ENCODE data around the gene RALY.

The RALY gene

DNA sequence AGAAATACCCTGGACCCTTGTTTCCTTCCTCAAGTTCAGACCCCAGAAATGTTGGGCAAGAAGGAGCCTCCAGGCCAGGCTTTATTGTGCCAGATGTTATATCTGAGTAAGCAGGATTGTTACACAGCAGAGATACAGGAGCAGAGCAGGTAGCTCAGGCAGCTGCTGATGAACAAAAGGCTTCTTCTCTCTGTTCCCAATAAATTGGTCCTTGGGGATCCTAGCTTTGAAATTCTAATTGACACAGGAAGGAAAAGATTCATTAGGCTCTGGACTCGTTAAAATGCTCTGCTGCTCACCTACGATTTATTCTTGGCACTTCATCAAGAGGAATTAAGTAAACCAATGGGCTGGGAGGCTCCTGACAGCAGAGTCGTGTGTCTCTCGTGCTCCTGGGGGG is 54.2 kb downstream of the RALY start:
- no peaks in the 10 kb centered on the region for H3F3A ChIP-seq (ENCODE audit: control insufficient read depth, insufficient read depth)
- no peak overlapping the region for H3K4me3 ChIP-seq (ENCODE audit: low read length)
- TF ChIP-seq, protein P1, sequence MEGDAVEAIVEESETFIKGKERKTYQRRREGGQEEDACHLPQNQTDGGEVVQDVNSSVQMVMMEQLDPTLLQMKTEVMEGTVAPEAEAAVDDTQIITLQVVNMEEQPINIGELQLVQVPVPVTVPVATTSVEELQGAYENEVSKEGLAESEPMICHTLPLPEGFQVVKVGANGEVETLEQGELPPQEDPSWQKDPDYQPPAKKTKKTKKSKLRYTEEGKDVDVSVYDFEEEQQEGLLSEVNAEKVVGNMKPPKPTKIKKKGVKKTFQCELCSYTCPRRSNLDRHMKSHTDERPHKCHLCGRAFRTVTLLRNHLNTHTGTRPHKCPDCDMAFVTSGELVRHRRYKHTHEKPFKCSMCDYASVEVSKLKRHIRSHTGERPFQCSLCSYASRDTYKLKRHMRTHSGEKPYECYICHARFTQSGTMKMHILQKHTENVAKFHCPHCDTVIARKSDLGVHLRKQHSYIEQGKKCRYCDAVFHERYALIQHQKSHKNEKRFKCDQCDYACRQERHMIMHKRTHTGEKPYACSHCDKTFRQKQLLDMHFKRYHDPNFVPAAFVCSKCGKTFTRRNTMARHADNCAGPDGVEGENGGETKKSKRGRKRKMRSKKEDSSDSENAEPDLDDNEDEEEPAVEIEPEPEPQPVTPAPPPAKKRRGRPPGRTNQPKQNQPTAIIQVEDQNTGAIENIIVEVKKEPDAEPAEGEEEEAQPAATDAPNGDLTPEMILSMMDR (IDR thresholded peaks at IDR 0.05; ENCODE audit: low read depth, low read length, poor library complexity, severe bottlenecking) = no peak
- no peak for TF ChIP-seq EZH2phosphoT487 (IDR thresholded peaks at IDR 0.05; ENCODE audit: borderline replicate concordance, low read length)
- no peaks in the 10 kb centered on the region for H3K27me3 ChIP-seq (ENCODE audit: control insufficient read depth, low read length)
- H3K4me1 ChIP-seq (ENCODE audit: control insufficient read depth, low read length) = no peaks in the 10 kb centered on the region
- H3K36me3 ChIP-seq (ENCODE audit: control insufficient read depth, low read length) = no peaks in the 10 kb centered on the region; the same call in 1 of the 2 replicates
- no peaks in the 10 kb centered on the region for H3K9me2 ChIP-seq (replicated peaks; ENCODE audit: control insufficient read depth, low read length)
- H3K27ac ChIP-seq (ENCODE audit: low read depth, low read length) = no peak overlapping the region
- H3K9me3 ChIP-seq (ENCODE audit: control insufficient read depth, insufficient read depth, low read length) = no peaks in the 10 kb centered on the region
- H3K79me2 ChIP-seq (ENCODE audit: control insufficient read depth, low read length) = peaks cover 88% of the 10 kb centered on the region
- no peak overlapping the region for H3K4me2 ChIP-seq (ENCODE audit: low read length)
- peaks cover 25% of the 10 kb centered on the region; the same call in 1 of the 2 replicates for H4K20me1 ChIP-seq (ENCODE audit: control insufficient read depth, insufficient read depth, low read depth, low read length)

DNA sequence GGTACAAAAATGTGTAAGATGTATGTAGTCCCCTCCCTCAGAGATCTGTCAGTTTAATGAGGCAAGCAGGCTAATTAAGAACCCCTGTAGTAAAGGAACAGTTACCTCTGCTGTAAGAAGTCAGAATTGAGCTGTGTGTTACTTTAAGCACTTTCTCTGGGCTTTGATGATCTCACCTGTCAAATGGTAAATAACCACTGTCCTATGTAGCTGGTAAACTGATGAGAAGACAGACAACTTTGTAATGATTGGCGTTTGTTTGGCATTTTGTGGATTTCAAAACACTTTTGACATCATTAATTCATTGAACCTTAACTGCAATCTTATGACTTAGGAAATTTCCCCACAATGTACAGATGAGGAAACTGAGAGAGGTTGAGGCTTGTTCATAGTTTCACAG is 55.7 kb downstream of the RALY start:
- no peak overlapping the region for H3K4me2 ChIP-seq (ENCODE audit: low read length)
- H3K9me3 ChIP-seq (ENCODE audit: control insufficient read depth, insufficient read depth, low read length) = no peaks in the 10 kb centered on the region
- no peak overlapping the region for H3K4me3 ChIP-seq (ENCODE audit: low read length)
- peaks cover 89% of the 10 kb centered on the region for H3K79me2 ChIP-seq (ENCODE audit: control insufficient read depth, low read length)
- no peaks in the 10 kb centered on the region for H3F3A ChIP-seq (ENCODE audit: control insufficient read depth, insufficient read depth)
- no peaks in the 10 kb centered on the region for H3K4me1 ChIP-seq (ENCODE audit: control insufficient read depth, low read length)
- H3K27me3 ChIP-seq (ENCODE audit: control insufficient read depth, low read length) = no peaks in the 10 kb centered on the region
- H4K20me1 ChIP-seq (ENCODE audit: control insufficient read depth, insufficient read depth, low read depth, low read length) = peaks cover 25% of the 10 kb centered on the region; the same call in 1 of the 2 replicates
- H3K36me3 ChIP-seq (ENCODE audit: control insufficient read depth, low read length) = no peaks in the 10 kb centered on the region; the same call in 1 of the 2 replicates
- H3K27ac ChIP-seq (ENCODE audit: low read depth, low read length) = no peak overlapping the region
- TF ChIP-seq EZH2phosphoT487 (IDR thresholded peaks at IDR 0.05; ENCODE audit: borderline replicate concordance, low read length) = no peak
- H3K9me2 ChIP-seq (replicated peaks; ENCODE audit: control insufficient read depth, low read length) = no peaks in the 10 kb centered on the region

DNA sequence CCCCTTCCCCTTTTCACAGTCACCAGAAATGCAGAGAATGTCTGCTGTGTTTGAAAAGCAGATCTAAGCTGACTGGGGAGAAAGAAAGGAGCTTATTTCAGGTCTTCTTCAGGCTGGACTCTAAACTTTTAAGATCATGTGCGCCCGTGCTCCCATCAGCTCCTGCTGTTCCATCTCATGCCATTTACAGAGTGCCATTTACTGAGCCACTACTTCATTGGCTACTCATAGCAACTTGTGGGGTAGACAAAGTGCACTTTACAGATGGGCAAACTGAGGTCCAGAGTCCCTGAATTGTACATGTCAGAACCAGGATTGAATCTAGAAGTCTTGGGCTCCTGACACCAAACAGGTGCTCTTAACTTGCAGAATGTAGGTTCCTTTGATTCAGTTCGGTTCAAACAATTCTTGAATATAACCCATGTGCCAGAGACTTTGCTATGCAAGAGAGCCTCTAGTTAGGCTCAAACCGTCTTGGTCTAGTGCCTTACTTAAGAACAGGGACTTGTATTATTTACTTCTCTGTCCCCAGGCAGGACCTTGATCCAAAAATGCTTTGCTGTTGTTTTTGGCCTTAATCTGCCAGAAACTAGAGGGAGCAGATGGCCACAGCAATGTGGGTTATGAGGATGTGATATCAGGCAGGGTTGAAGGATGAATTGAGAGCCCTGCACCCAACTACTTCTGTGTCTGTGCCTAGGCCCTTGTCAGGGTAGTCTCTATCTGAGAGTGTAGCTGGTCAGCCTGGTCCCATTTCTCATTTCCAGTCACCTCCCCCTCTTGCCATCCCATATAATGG is 56.4 kb downstream of the RALY start:
- Histone ChIP-seq H3K36me3 (ENCODE audit: control insufficient read depth, low read length) (no peaks in the 10 kb centered on the region; the same call in 1 of the 2 replicates), H3K27ac (ENCODE audit: low read depth, low read length) (no peak overlapping the region), H3K4me2 (ENCODE audit: low read length) (no peak overlapping the region), H3F3A (ENCODE audit: control insufficient read depth, insufficient read depth) (no peaks in the 10 kb centered on the region), H3K4me1 (ENCODE audit: control insufficient read depth, low read length) (no peaks in the 10 kb centered on the region), H3K79me2 (ENCODE audit: control insufficient read depth, low read length) (peaks cover 90% of the 10 kb centered on the region), H3K4me3 (ENCODE audit: low read length) (no peak overlapping the region), H4K20me1 (ENCODE audit: control insufficient read depth, insufficient read depth, low read depth, low read length) (peaks cover 25% of the 10 kb centered on the region; the same call in 1 of the 2 replicates), H3K9me2 (replicated peaks; ENCODE audit: control insufficient read depth, low read length) (no peaks in the 10 kb centered on the region), H3K27me3 (ENCODE audit: control insufficient read depth, low read length) (no peaks in the 10 kb centered on the region), H3K9me3 (ENCODE audit: control insufficient read depth, insufficient read depth, low read length) (no peaks in the 10 kb centered on the region)
- TF ChIP-seq EZH2phosphoT487 (IDR thresholded peaks at IDR 0.05; ENCODE audit: borderline replicate concordance, low read length) = no peak
- TF ChIP-seq, protein P1 (IDR thresholded peaks at IDR 0.05; ENCODE audit: low read depth, low read length, poor library complexity, severe bottlenecking) = no peak

DNA sequence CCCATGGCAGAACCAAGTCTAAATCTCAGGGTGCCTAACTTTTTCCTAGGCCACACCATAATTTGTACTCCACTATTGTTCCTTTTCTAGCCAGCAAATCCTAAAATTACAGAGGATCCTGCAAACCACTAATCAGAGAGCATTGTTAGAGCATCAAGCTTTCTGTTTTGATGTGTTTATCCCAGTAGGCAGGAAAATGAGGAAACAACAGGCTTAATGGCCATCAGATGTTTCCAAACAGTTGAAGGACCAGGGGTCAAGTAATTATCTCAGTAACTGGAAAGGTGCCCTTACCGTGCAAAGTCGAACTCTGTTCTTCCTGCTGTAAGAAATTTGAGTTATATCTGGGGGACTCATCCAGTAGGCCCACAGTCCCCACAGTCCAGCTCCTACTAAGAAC is 58.7 kb downstream of the RALY start:
- Histone ChIP-seq H3K79me2 (ENCODE audit: control insufficient read depth, low read length) (peaks cover 88% of the 10 kb centered on the region), H3K27ac (ENCODE audit: low read depth, low read length) (no peak overlapping the region), H3K4me1 (ENCODE audit: control insufficient read depth, low read length) (peaks cover 4% of the 10 kb centered on the region), H3K36me3 (ENCODE audit: control insufficient read depth, low read length) (no peaks in the 10 kb centered on the region; the same call in 1 of the 2 replicates), H3K9me2 (replicated peaks; ENCODE audit: control insufficient read depth, low read length) (no peaks in the 10 kb centered on the region), H3K4me3 (ENCODE audit: low read length) (no peak overlapping the region), H3K4me2 (ENCODE audit: low read length) (no peak overlapping the region), H3F3A (ENCODE audit: control insufficient read depth, insufficient read depth) (no peaks in the 10 kb centered on the region), H4K20me1 (ENCODE audit: control insufficient read depth, insufficient read depth, low read depth, low read length) (peaks cover 22% of the 10 kb centered on the region; the same call in 1 of the 2 replicates), H3K27me3 (ENCODE audit: control insufficient read depth, low read length) (no peaks in the 10 kb centered on the region), H3K9me3 (ENCODE audit: control insufficient read depth, insufficient read depth, low read length) (no peaks in the 10 kb centered on the region)
- no peak for TF ChIP-seq EZH2phosphoT487 (IDR thresholded peaks at IDR 0.05; ENCODE audit: borderline replicate concordance, low read length)
- TF ChIP-seq, protein P1 (IDR thresholded peaks at IDR 0.05; ENCODE audit: low read depth, low read length, poor library complexity, severe bottlenecking) = no peak

Data from DOHH2 (cell line).